A549 treated with GW870086 at 1 μM for 4 hours (cell line): ENCODE data around the gene MYH8. TPM values are rescaled to one million over a fixed set of nuclear protein-coding genes. Genes with fewer than 3 reads are reported as not detected.

Experiments used
- total RNA-seq: library from RNA; stranded (reverse); fragments of 200-300 nt; extraction: Qiagen RNA extraction; gene quantifications from 5 replicates; pipeline ENCODE4 v1.2.3, GENCODE V29; 2022; ENCODE audit warnings: low read depth

MYH8 gene
- not detected in 5 replicates for total RNA-seq

GRCh38 chr17:10421900-10422542 is at the start of gene MYH8:
MYH8 (minus strand) TSS chr17:10421950; CDS start chr17:10420227, 1,723 bp downstream.

GRCh38 chr17:10469459-10469858 is 47.7 kb upstream of the MYH8 start, which contains the start of gene MYH4:
MYH4 (minus strand) TSS chr17:10469559; CDS start chr17:10466745, 2,814 bp downstream.

DNA sequence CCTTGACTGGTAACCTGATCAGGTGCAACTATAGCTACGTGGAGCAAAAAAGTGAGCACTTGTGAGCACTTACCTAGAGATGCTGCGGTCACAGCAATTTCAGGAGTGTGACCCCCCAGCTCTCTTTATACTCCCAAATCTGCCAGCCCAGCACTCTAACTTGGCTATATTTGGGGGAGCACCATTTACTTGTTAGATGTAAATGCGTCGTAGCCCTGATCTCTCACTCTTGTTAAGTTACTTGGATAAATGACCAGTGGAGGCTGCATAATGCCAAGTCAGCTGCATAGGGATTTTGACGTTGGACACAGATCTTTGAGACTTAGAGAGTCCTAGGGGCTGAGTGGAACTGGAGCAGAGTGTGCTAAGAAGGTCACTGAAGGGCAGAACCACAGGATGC is 48.8 kb downstream of the MYH8 start, which contains the start of gene MYH13:
Gene MYH13, minus strand, starts transcription at position 101 of the 400 bp plus-strand sequence. CDS start 8,476 bp downstream, outside the sequence.

Other genes with a start within 250 kb of the MYH8 start
- 0.18 to 0.56 TPM (median 0.45 TPM) in 5 replicates for gene GAS7, start 223.3 kb downstream of the MYH8 start, total RNA-seq
- not detected in 5 replicates for gene MYH13, start 48.9 kb downstream of the MYH8 start, total RNA-seq
- gene MYH4, start 47.6 kb upstream of the MYH8 start, total RNA-seq = not detected in 5 replicates
- not detected in 5 replicates for gene MYH1, start 96.6 kb upstream of the MYH8 start, total RNA-seq
- not detected in 5 replicates for gene MYH2, start 127.7 kb upstream of the MYH8 start, total RNA-seq
- 0.68 to 1.5 TPM (median 1.1 TPM) in 5 replicates for gene MYH3, start 235.4 kb upstream of the MYH8 start, total RNA-seq